Measurements from ENCODE around the gene MYO16.

- TF ChIP-seq YY1 (IDR thresholded peaks at IDR 0.05; ENCODE audit: insufficient read depth, insufficient read length) (no peak), ZNF274 (IDR thresholded peaks at IDR 0.05; ENCODE audit: low read depth, low read length) (no peak), SUZ12 (IDR thresholded peaks at IDR 0.05; ENCODE audit: extremely low read depth, insufficient read depth, insufficient read length) (no peak)
Observed at GRCh38 chr13:109091249-109091648, 461.8 kb downstream of the MYO16 start.
